Astrocyte of the spinal cord (primary cell): ENCODE measurements around the gene HNRNPA1.
A peak's percentile ranks its signal among the peaks of the same experiment; 100 is the strongest.

Experiments used
- DNase-seq: peaks from one replicate; pipeline ENCODE4 v3.0.0; 2011; ENCODE audit warnings: low read depth, low spot score
- H3K4me3 ChIP-seq: 2 replicates; pipeline ENCODE4 v1.5.1; 2011; ENCODE audit warnings: low read depth, mild to moderate bottlenecking, low read length, moderate library complexity
- CTCF ChIP-seq: IDR thresholded peaks from 2 replicates; pipeline ENCODE4 v1.5.1; 2012; ENCODE audit warnings: low read depth, mild to moderate bottlenecking, low read length, inconsistent platforms
- in situ Hi-C: cut with HindIII; loops from 2 replicates; pipeline ENCODE4 v1.10.0; 2017; ENCODE audit warnings: low sequenced_read_pairs

Gene HNRNPA1

GRCh38 chr12:54292083-54292930 lies 11.8 kb downstream of the HNRNPA1 start:
- no peak for DNase-seq
- H3K4me3 ChIP-seq, result no peak overlapping the region
- TF ChIP-seq CTCF, result no peak
- in situ Hi-C loops, result no loop called here

- TF ChIP-seq CTCF, result no peak
- no peak for DNase-seq
- no peak overlapping the region for H3K4me3 ChIP-seq
- in situ Hi-C loops, result no loop called here
Measured at GRCh38 chr12:54292931-54293241, 12.4 kb downstream of the HNRNPA1 start.

- TF ChIP-seq CTCF, result peak; percentile 81
- in situ Hi-C loops, result no loop called here
- DNase-seq, result no peak
- H3K4me3 ChIP-seq, result no peak overlapping the region
Measured at GRCh38 chr12:54294152-54294952, 13.8 kb downstream of the HNRNPA1 start.

- TF ChIP-seq CTCF, result no peak
- H3K4me3 ChIP-seq, result no peak overlapping the region
Measured at GRCh38 chr12:54294953-54295566, 14.5 kb downstream of the HNRNPA1 start.

GRCh38 chr12:54296393-54297099 lies 16.0 kb downstream of the HNRNPA1 start:
- in situ Hi-C loops, result no loop called here
- no peak overlapping the region for H3K4me3 ChIP-seq
- no peak for DNase-seq
- no peak for TF ChIP-seq CTCF

More at GRCh38 chr12:54294953-54295566, 14.5 kb downstream of the HNRNPA1 start:
- no peak for DNase-seq
- in situ Hi-C loops, result no loop called here

GRCh38 chr12:54298904-54299303 lies 18.4 kb downstream of the HNRNPA1 start:
- DNase-seq, result no peak
- in situ Hi-C loops, result no loop called here
- TF ChIP-seq CTCF, result no peak
- no peak overlapping the region for H3K4me3 ChIP-seq
